SJCRH30 (cell line): ENCODE results near the gene DDN. TPM values are rescaled to one million over a fixed set of nuclear protein-coding genes. Genes with fewer than 3 reads are reported as not detected.

Experiments used
- DNase-seq, 2 experiments: peaks; one replicate each; pipeline ENCODE4 v3.0.0-alpha.2; 2015 to 2020
- H3K27ac ChIP-seq: fragments of 250-450 bp; sonication (Bioruptor Pico); 2 replicates; pipeline ENCODE4 v1.5.1; 2020; ENCODE audit warnings: mild to moderate bottlenecking, moderate library complexity
- H3K27me3 ChIP-seq: fragments of 250-450 bp; sonication (Bioruptor Pico); 2 replicates; pipeline ENCODE4 v1.5.1; 2020; ENCODE audit warnings: mild to moderate bottlenecking, moderate library complexity
- H3K36me3 ChIP-seq: fragments of 250-450 bp; sonication (Bioruptor Pico); 2 replicates; pipeline ENCODE4 v1.5.1; 2020; ENCODE audit warnings: mild to moderate bottlenecking, moderate library complexity
- H3K4me1 ChIP-seq: fragments of 250-450 bp; sonication (Bioruptor Pico); 2 replicates; pipeline ENCODE4 v1.5.1; 2020; ENCODE audit warnings: mild to moderate bottlenecking, moderate library complexity
- H3K4me3 ChIP-seq: fragments of 250-450 bp; sonication (Bioruptor Pico); 2 replicates; pipeline ENCODE4 v1.5.1; 2020; ENCODE audit warnings: mild to moderate bottlenecking, moderate library complexity
- H3K9me3 ChIP-seq: fragments of 250-450 bp; sonication (Bioruptor Pico); replicated peaks from 2 replicates; pipeline ENCODE4 v1.5.1; 2020; ENCODE audit warnings: mild to moderate bottlenecking, moderate library complexity
- total RNA-seq: library from RNA; depleted of rRNA; stranded (reverse); fragments of >200 nt; shearing (Covaris generic); gene quantifications from 2 replicates; pipeline ENCODE4 v1.2.3, GENCODE V29; 2014

DDN gene
- total RNA-seq, 1 experiment from 2014 or later: 5.5 TPM

GRCh38 chr12:48973941-48974673 lies 25.1 kb downstream of the DDN start:
- peak in 1 of 2 experiments; percentile 32 for DNase-seq
- no peaks in the 10 kb centered on the region for H3K36me3 ChIP-seq
- peaks cover 17% of the 10 kb centered on the region for H3K4me1 ChIP-seq
- peaks cover 4% of the 10 kb centered on the region for H3K27me3 ChIP-seq
- H3K9me3 ChIP-seq: no peaks in the 10 kb centered on the region
- H3K27ac ChIP-seq: no peak overlapping the region
- no peak overlapping the region for H3K4me3 ChIP-seq

DNA sequence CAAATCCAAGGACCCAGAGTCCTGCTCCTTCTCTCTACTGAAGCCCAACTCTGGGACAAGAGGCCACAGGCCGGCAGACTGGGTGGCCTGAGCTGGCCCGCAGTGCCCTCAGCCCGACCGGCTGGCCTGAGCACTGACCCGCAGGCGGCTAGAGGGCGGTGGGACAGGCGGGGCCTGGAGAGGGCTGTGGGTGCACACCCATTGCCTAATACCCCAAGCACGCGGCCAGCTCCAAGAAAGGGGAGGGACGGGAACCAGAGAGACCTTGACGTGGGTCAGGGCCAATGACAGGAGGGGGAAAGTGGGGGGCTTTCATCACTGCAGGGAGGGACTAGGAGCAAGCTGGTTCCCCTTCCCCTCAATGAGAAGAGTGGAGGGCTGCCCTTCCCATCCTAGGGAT lies 25.6 kb downstream of the DDN start:
- Histone ChIP-seq H3K27me3 (peaks cover 4% of the 10 kb centered on the region), H3K4me3 (no peak overlapping the region), H3K4me1 (peaks cover 21% of the 10 kb centered on the region), H3K9me3 (no peaks in the 10 kb centered on the region), H3K27ac (no peak overlapping the region), H3K36me3 (no peaks in the 10 kb centered on the region)
- no peak for DNase-seq

GRCh38 chr12:48972952-48973483 lies 26.2 kb downstream of the DDN start:
- peaks cover 21% of the 10 kb centered on the region for H3K4me1 ChIP-seq
- peaks cover 4% of the 10 kb centered on the region for H3K27me3 ChIP-seq

GRCh38 chr12:48972213-48972951 lies 26.8 kb downstream of the DDN start:
- Histone ChIP-seq H3K4me1 (peaks cover 21% of the 10 kb centered on the region), H3K36me3 (no peaks in the 10 kb centered on the region), H3K9me3 (no peaks in the 10 kb centered on the region), H3K27me3 (peaks cover 4% of the 10 kb centered on the region), H3K27ac (no peak overlapping the region), H3K4me3 (no peak overlapping the region)
- peak; percentile 39 to 52 for DNase-seq

More at GRCh38 chr12:48972952-48973483, 26.2 kb downstream of the DDN start:
- Histone ChIP-seq H3K36me3 (no peaks in the 10 kb centered on the region), H3K9me3 (no peaks in the 10 kb centered on the region), H3K27ac (no peak overlapping the region), H3K4me3 (no peak overlapping the region)
- DNase-seq: no peak

GRCh38 chr12:48970702-48971334 lies 28.4 kb downstream of the DDN start:
- Histone ChIP-seq H3K4me1 (peaks cover 24% of the 10 kb centered on the region), H3K9me3 (no peaks in the 10 kb centered on the region), H3K27me3 (peaks cover 4% of the 10 kb centered on the region), H3K27ac (no peak overlapping the region), H3K4me3 (peak overlapping the region; percentile 57), H3K36me3 (no peaks in the 10 kb centered on the region)
- DNase-seq: no peak

DNA sequence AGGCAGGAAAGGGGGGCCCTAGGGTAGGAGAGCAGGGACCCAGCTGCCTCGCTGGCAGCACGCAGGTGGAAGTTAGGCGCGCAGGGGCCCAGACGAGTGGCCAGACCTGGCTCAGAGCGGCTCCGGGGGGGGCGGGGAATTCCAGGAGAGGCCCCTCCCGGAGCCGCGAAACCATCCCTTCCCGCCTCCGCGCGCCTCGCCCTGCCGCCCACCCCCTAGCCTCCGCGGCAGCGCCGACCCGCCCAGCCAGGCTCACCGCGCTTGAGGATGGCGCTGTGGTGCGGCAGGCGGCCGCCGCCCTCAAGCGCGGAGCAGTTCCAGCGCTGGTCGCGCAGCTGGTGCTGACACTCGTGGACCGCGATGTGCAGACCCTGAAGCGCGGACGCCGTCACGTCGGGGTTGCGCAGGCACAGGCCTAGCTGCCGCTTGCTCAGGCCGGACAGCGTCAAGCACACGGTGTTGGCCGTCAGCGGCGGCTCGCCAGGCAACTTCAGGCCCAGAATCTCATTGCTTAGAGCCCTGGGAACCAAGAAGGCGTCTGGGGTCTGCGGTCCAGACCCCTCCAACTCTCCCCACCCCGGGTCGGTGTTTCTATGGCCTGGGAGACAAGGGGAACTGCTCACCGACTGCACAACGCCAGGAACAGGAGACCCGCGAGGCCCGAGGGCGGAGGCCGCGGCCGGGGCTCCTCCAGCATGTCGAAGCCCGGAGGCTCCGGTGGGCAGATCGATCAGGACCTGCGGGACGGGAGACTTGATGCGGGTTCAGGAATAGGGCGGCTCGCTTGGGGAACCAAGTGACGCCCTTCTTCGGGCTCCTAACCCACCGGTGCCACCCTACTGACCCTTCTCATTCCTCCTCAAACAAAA lies 29.1 kb downstream of the DDN start:
- no peak for DNase-seq
- Histone ChIP-seq H3K36me3 (no peaks in the 10 kb centered on the region), H3K27me3 (peaks cover 4% of the 10 kb centered on the region), H3K4me1 (peaks cover 24% of the 10 kb centered on the region), H3K4me3 (no peak overlapping the region), H3K9me3 (no peaks in the 10 kb centered on the region), H3K27ac (no peak overlapping the region)

GRCh38 chr12:48969160-48969771 lies 29.9 kb downstream of the DDN start:
- peak in 1 of 2 experiments; percentile 52 for DNase-seq
- Histone ChIP-seq H3K9me3 (no peaks in the 10 kb centered on the region), H3K36me3 (no peaks in the 10 kb centered on the region), H3K4me1 (peaks cover 24% of the 10 kb centered on the region), H3K27me3 (peaks cover 4% of the 10 kb centered on the region), H3K4me3 (no peak overlapping the region), H3K27ac (no peak overlapping the region)

DNA sequence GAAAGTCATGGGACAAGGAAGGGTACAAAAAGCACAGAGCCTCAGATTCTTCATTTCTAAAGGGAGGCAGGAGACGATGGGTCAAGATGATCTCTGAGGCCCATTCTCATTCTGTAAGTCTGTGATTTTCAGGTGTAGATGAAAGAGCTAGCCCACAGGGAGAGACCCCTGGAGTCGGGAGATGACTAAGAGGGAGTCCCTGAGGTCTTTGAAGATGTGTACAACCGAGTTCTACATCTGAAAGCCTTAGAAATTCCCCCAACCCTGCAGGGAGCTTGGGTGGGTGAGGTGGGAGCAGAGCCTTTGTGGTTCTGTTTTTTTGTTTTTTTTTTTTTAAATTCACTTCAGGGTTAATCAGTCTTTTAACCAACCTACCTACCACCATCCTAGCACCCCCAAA lies 30.7 kb downstream of the DDN start:
- H3K4me3 ChIP-seq: no peak overlapping the region
- H3K4me1 ChIP-seq: peaks cover 24% of the 10 kb centered on the region
- no peaks in the 10 kb centered on the region for H3K9me3 ChIP-seq
- H3K27ac ChIP-seq: no peak overlapping the region
- no peak for DNase-seq
- no peaks in the 10 kb centered on the region for H3K36me3 ChIP-seq
- H3K27me3 ChIP-seq: peaks cover 4% of the 10 kb centered on the region

DNA sequence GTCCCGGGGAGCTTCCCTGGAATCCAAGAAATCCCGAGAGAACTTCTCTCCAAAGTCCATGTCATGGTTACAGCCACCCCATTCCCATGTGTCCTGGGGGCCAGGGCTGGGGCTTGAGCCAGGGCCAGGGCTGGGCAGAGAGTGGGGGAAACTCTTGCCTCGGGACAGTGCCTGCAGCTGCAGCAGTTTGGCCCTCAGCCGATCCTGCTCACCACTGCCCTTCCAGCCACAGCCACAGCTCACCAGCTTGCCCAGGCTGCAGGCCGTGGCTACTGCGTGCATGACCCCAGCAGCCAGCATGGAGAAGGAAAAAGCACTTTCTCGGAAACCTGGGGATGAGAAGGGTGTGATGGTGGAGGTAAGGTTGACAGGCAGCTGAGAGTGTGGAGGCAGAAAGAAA lies 31.2 kb downstream of the DDN start:
- peaks cover 4% of the 10 kb centered on the region for H3K27me3 ChIP-seq
- H3K9me3 ChIP-seq: no peaks in the 10 kb centered on the region
- no peak for DNase-seq
- H3K4me1 ChIP-seq: peaks cover 24% of the 10 kb centered on the region
- no peak overlapping the region for H3K4me3 ChIP-seq
- H3K36me3 ChIP-seq: no peaks in the 10 kb centered on the region
- no peak overlapping the region for H3K27ac ChIP-seq

DNA sequence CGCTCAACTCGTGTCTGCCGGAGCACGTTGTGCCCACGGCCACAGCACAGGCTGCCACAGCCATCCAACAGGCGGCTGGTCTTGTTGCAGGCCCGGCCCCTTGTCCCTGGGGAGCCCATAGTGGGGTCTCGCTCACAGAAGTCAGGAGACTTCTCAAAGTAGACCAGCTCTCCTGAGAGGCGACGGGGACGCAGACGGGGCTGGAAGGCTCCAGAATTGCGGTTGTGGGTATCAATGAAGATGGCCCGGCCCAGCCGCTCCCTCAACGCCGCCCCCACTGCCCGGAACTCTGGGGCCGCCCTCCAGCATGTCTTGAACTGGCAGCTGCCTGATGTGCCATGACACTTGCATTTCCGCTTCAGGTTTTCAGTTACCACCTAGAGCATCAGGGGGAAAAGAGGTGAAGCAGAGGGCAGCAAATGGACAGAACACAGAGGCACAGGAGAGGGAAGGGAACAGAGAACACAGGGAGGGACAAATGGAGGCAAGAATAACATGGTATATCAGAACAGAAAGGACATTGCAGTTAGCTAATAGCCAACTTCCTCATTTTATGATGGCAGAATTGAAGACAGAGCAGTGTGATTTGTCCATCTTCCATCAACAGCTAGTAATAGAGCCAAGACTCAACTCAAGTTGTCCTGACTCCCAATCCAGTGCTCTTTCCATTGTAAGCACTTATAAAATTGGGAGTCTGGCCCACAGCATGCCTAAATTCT lies 32.8 kb downstream of the DDN start:
- Histone ChIP-seq H3K4me1 (peaks cover 20% of the 10 kb centered on the region), H3K27me3 (no peaks in the 10 kb centered on the region), H3K9me3 (no peaks in the 10 kb centered on the region), H3K36me3 (no peaks in the 10 kb centered on the region), H3K4me3 (no peak overlapping the region), H3K27ac (no peak overlapping the region)
- peak in 1 of 2 experiments; percentile 44 for DNase-seq

DNA sequence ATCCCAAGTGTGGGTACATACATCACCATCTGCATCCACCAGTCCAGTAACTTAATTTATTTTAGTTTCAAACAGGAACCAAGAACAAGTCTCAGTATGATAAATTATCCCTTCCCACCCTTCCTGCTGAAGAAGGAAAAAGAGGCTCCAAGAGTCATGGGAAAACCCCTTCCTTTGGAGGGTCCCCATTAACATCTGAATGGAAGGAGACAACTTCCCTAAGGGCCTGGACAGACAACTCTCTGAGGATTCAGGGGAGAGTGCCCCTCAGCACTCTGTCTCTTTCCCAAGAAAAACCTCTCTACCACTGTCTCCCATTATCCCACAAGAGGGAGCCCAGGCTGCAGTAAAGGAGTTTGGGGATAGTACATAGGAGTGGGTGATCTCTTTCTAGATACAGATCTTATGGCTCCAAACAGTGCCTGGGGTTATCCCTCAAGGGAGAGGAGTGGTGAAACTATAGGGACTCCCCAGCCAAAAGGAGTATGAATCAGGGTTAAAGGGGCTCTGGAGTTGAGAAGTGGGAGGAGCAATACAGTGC lies 33.8 kb downstream of the DDN start:
- Histone ChIP-seq H3K36me3 (no peaks in the 10 kb centered on the region), H3K27ac (no peak overlapping the region), H3K4me3 (no peak overlapping the region), H3K27me3 (no peaks in the 10 kb centered on the region), H3K4me1 (peaks cover 18% of the 10 kb centered on the region), H3K9me3 (no peaks in the 10 kb centered on the region)
- peak; percentile 46 to 75 for DNase-seq

GRCh38 chr12:48961801-48962200 lies 37.4 kb downstream of the DDN start:
- peaks cover 13% of the 10 kb centered on the region for H3K4me1 ChIP-seq
- H3K36me3 ChIP-seq: no peaks in the 10 kb centered on the region
- H3K27me3 ChIP-seq: no peaks in the 10 kb centered on the region
- H3K4me3 ChIP-seq: no peak overlapping the region
- no peak for DNase-seq
- no peaks in the 10 kb centered on the region for H3K9me3 ChIP-seq
- no peak overlapping the region for H3K27ac ChIP-seq

DNA sequence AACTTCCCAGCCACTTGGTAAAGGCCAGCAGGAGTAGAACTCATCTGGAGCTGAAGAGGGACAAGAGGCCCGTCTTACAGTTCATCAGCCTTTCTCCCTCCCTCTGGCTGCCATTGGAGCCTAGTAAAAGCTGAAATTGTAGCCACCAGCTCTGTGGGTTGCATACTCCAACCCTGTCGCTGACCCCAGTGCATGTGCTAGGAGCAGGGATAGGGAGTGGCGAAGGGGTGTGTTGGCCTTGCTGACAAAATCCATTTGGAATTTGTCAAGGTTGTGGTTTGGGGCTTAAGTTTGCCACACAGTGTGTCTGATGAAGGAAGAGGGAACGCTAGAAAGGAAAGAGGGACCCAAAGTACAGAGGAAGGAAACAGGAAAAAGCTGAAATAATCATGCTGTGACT lies 37.8 kb downstream of the DDN start:
- Histone ChIP-seq H3K36me3 (no peaks in the 10 kb centered on the region), H3K27me3 (no peaks in the 10 kb centered on the region), H3K4me3 (no peak overlapping the region), H3K9me3 (no peaks in the 10 kb centered on the region), H3K27ac (no peak overlapping the region), H3K4me1 (peaks cover 10% of the 10 kb centered on the region)
- peak; percentile 59 to 61 for DNase-seq
